Activated CD4-positive, alpha-beta memory T cell treated with anti-CD3 and anti-CD28 coated beads for 36 hours (primary cell): ENCODE data around the gene DNAAF3. TPM values are rescaled to one million over a fixed set of nuclear protein-coding genes. Genes with fewer than 3 reads are reported as not detected.
"Not testable (repeated sequence)": the region's sequence is repeated elsewhere in the genome, so short reads cannot be mapped to it uniquely, and the experiment has no call there.

Source experiments
- CTCF ChIA-PET: fragments of 350-600 bp; sonication (Branson Sonifier 250); formaldehyde crosslinking; loops from one replicate; lab custom pipeline; 2021; ENCODE audit warnings: antibody characterized with exemption, inconsistent platforms; lab: Charles Lee
- POLR2A ChIA-PET: fragments of 350-600 bp; sonication (Branson Sonifier 250); formaldehyde crosslinking; loops from one replicate; lab custom pipeline; 2021; ENCODE audit warnings: antibody characterized with exemption; lab: Charles Lee
- DNase-seq: peaks from one replicate; pipeline ENCODE4 v3.0.0-alpha.2; 2020
- H3K27ac Mint-ChIP-seq: one replicate; pipeline ENCODE4 v1.8.0; 2021; ENCODE audit warnings: mixed read lengths
- H3K27me3 Mint-ChIP-seq: one replicate; pipeline ENCODE4 v1.8.0; 2021; ENCODE audit warnings: mixed read lengths
- H3K36me3 Mint-ChIP-seq: one replicate; pipeline ENCODE4 v1.8.0; 2021; ENCODE audit warnings: mixed read lengths
- H3K4me1 Mint-ChIP-seq: one replicate; pipeline ENCODE4 v1.8.0; 2021; ENCODE audit warnings: low read depth, mixed read lengths
- H3K4me3 Mint-ChIP-seq: one replicate; pipeline ENCODE4 v1.8.0; 2021; ENCODE audit warnings: mild to moderate bottlenecking, mixed read lengths
- H3K9me3 Mint-ChIP-seq: one replicate; pipeline ENCODE4 v1.8.0; 2021; ENCODE audit warnings: mixed read lengths
- intact Hi-C: fragments of 100-400 bp; cut with micrococcal nuclease; formaldehyde crosslinking; loops from one replicate; pipeline ENCODE4 v1.15.1; 2023
- total RNA-seq, 2 experiments: library from RNA; stranded (reverse); gene quantifications; one replicate each; pipeline ENCODE4 v1.2.3, GENCODE V29; 2021

DNAAF3 gene
- total RNA-seq, 2 experiments from 2014 or later, result not detected

GRCh38 chr19:55158848-55159749, 7.3 kb downstream of the DNAAF3 start:
- H3K27me3 Mint-ChIP-seq, result peaks cover 33% of the 10 kb centered on the region
- peaks cover 10% of the 10 kb centered on the region for H3K4me1 Mint-ChIP-seq
- no peak overlapping the region for H3K27ac Mint-ChIP-seq
- H3K9me3 Mint-ChIP-seq, result no peaks in the 10 kb centered on the region
- CTCF ChIA-PET, result interaction anchor here (0.9 to 3.5 kb wide), 11 partner anchors 9 to 252 kb away, joined by 3 to 35 read pairs (median 5); partner anchors contain the start of gene TMEM238
- DNase-seq, result no peak
- POLR2A ChIA-PET, result no interaction called here
- intact Hi-C loops, result no loop called here
- no peaks in the 10 kb centered on the region for H3K36me3 Mint-ChIP-seq
- H3K4me3 Mint-ChIP-seq, result no peak overlapping the region

GRCh38 chr19:55158423-55158822, 8.0 kb downstream of the DNAAF3 start:
- intact Hi-C loops, result no loop called here
- Mint-ChIP-seq H3K27me3 (peaks cover 30% of the 10 kb centered on the region), H3K9me3 (no peaks in the 10 kb centered on the region), H3K36me3 (no peaks in the 10 kb centered on the region), H3K27ac (no peak overlapping the region), H3K4me3 (no peak overlapping the region), H3K4me1 (peaks cover 15% of the 10 kb centered on the region)
- DNase-seq, result no peak
- ChIA-PET POLR2A (no interaction called here), CTCF (interaction anchor here (0.6 to 3.5 kb wide), 5 partner anchors 10 to 112 kb away, joined by 3 to 35 read pairs (median 5); no protein-coding TSS in a partner anchor)

- ChIA-PET POLR2A (interaction anchor here (0.7 kb wide), 1 partner anchor 289 kb away, joined by 3 read pairs; no protein-coding TSS in a partner anchor), CTCF (interaction anchor here (0.6 kb wide), 1 partner anchor 83 kb away, joined by 3 read pairs; no protein-coding TSS in a partner anchor)
- Mint-ChIP-seq H3K4me3 (no peak within 1 kb of the TSS), H3K27ac (no peak within 1 kb of the TSS), H3K36me3 (no peaks in the 10 kb centered on the region), H3K9me3 (peaks cover 1% of the 10 kb centered on the region), H3K4me1 (peaks cover 15% of the 10 kb centered on the region), H3K27me3 (peaks cover 30% of the 10 kb centered on the region)
- intact Hi-C loops, result no loop called here
- DNase-seq, result no peak
Measured at GRCh38 chr19:55157064-55157908, 9.1 kb downstream of the DNAAF3 start, which contains the start of gene TNNI3. TNNI3 (minus strand) TSS chr19:55157732; CDS start chr19:55157589, 143 bp downstream.

- Mint-ChIP-seq H3K4me1 (peaks cover 18% of the 10 kb centered on the region), H3K9me3 (peaks cover 10% of the 10 kb centered on the region), H3K27ac (no peak overlapping the region), H3K36me3 (no peaks in the 10 kb centered on the region), H3K27me3 (peaks cover 29% of the 10 kb centered on the region), H3K4me3 (no peak overlapping the region)
- intact Hi-C loops, result no loop called here
- CTCF ChIA-PET, result interaction anchor here (0.9 kb wide), 1 partner anchor 10 kb away, joined by 3 read pairs; no protein-coding TSS in a partner anchor
- POLR2A ChIA-PET, result no interaction called here
- DNase-seq, result peak; percentile 60
Measured at GRCh38 chr19:55156202-55157063, 10.0 kb downstream of the DNAAF3 start.

GRCh38 chr19:55155784-55156183, 10.6 kb downstream of the DNAAF3 start:
- CTCF ChIA-PET, result interaction anchor here (0.9 kb wide), 1 partner anchor 9 kb away, joined by 3 read pairs; no protein-coding TSS in a partner anchor
- H3K4me3 Mint-ChIP-seq, POLR2A ChIA-PET, DNase-seq, H3K27ac Mint-ChIP-seq, H3K36me3 Mint-ChIP-seq, intact Hi-C loops: not testable (repeated sequence)
- Mint-ChIP-seq H3K9me3 (peaks cover 12% of the 10 kb centered on the region), H3K27me3 (peaks cover 29% of the 10 kb centered on the region), H3K4me1 (peaks cover 18% of the 10 kb centered on the region)

GRCh38 chr19:55153652-55154264, 12.7 kb downstream of the DNAAF3 start:
- Mint-ChIP-seq H3K27ac (no peak overlapping the region), H3K36me3 (no peaks in the 10 kb centered on the region), H3K9me3 (peaks cover 12% of the 10 kb centered on the region), H3K4me3 (no peak overlapping the region), H3K4me1 (peaks cover 16% of the 10 kb centered on the region), H3K27me3 (peaks cover 28% of the 10 kb centered on the region)
- POLR2A ChIA-PET, result no interaction called here
- CTCF ChIA-PET, result interaction anchor here (0.8 kb wide), 1 partner anchor 12 kb away, joined by 5 read pairs; no protein-coding TSS in a partner anchor
- no peak for DNase-seq
- intact Hi-C loops, result no loop called here

- intact Hi-C loops, result no loop called here
- Mint-ChIP-seq H3K9me3 (peaks cover 12% of the 10 kb centered on the region), H3K27me3 (peaks cover 27% of the 10 kb centered on the region), H3K36me3 (no peaks in the 10 kb centered on the region), H3K4me1 (peaks cover 16% of the 10 kb centered on the region), H3K4me3 (no peak overlapping the region), H3K27ac (peak overlapping the region; percentile 38)
- no peak for DNase-seq
- CTCF ChIA-PET, result interaction anchor here (1.1 to 1.9 kb wide), 2 partner anchors 8 to 10 kb away, joined by 4 to 7 read pairs; no protein-coding TSS in a partner anchor
- POLR2A ChIA-PET, result no interaction called here
Measured at GRCh38 chr19:55152017-55152416, 14.4 kb downstream of the DNAAF3 start.

GRCh38 chr19:55149078-55150003, 17.1 kb downstream of the DNAAF3 start, which contains the start of gene TNNT1:
TNNT1 (minus strand) TSS chr19:55149206; CDS start chr19:55147157, 2,049 bp downstream.
- no peak for DNase-seq
- Mint-ChIP-seq H3K27me3 (peaks cover 31% of the 10 kb centered on the region), H3K4me1 (peaks cover 10% of the 10 kb centered on the region), H3K27ac (no peak within 1 kb of the TSS), H3K9me3 (peaks cover 12% of the 10 kb centered on the region), H3K36me3 (no peaks in the 10 kb centered on the region), H3K4me3 (no peak within 1 kb of the TSS)
- CTCF ChIA-PET, result interaction anchor here (0.7 to 1.0 kb wide), 2 partner anchors 12 to 703 kb away, joined by 3 read pairs; no protein-coding TSS in a partner anchor
- intact Hi-C loops, result no loop called here
- POLR2A ChIA-PET, result no interaction called here

- Mint-ChIP-seq H3K36me3 (no peaks in the 10 kb centered on the region), H3K4me1 (peaks cover 3% of the 10 kb centered on the region), H3K9me3 (peaks cover 12% of the 10 kb centered on the region), H3K27ac (no peak overlapping the region), H3K27me3 (peaks cover 40% of the 10 kb centered on the region), H3K4me3 (no peak overlapping the region)
- intact Hi-C loops, result no loop called here
- ChIA-PET POLR2A (no interaction called here), CTCF (interaction anchor here (0.7 kb wide), 1 partner anchor 60 kb away, joined by 3 read pairs; no protein-coding TSS in a partner anchor)
- no peak for DNase-seq
Measured at GRCh38 chr19:55147545-55148251, 18.7 kb downstream of the DNAAF3 start.
